Measurements from ENCODE around the gene IL1RAPL1.

DNA sequence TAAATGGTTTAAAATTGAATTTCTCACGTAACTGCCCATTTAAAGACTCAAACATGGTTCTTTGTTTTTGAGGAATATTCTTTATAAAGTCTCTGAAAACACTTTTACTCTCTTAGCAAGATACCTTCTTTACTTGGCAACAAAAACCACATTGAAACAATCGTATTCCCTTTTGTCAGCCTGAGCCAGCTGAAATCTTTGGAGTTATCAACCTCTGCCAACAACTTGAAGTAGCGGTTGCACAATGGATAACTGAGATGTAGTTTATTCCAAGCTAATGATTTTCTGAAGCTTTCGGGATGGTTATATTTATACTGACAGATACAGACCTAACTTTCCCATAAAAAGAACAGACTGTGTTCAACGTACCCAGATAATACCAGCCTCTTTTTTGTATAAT, 561.3 kb downstream of the IL1RAPL1 start:
- TF ChIP-seq, protein P1, sequence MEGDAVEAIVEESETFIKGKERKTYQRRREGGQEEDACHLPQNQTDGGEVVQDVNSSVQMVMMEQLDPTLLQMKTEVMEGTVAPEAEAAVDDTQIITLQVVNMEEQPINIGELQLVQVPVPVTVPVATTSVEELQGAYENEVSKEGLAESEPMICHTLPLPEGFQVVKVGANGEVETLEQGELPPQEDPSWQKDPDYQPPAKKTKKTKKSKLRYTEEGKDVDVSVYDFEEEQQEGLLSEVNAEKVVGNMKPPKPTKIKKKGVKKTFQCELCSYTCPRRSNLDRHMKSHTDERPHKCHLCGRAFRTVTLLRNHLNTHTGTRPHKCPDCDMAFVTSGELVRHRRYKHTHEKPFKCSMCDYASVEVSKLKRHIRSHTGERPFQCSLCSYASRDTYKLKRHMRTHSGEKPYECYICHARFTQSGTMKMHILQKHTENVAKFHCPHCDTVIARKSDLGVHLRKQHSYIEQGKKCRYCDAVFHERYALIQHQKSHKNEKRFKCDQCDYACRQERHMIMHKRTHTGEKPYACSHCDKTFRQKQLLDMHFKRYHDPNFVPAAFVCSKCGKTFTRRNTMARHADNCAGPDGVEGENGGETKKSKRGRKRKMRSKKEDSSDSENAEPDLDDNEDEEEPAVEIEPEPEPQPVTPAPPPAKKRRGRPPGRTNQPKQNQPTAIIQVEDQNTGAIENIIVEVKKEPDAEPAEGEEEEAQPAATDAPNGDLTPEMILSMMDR (conservative IDR thresholded peaks at IDR 0.05; ENCODE audit: low read depth in 2 of 2): no peak
- TF ChIP-seq, protein P2, sequence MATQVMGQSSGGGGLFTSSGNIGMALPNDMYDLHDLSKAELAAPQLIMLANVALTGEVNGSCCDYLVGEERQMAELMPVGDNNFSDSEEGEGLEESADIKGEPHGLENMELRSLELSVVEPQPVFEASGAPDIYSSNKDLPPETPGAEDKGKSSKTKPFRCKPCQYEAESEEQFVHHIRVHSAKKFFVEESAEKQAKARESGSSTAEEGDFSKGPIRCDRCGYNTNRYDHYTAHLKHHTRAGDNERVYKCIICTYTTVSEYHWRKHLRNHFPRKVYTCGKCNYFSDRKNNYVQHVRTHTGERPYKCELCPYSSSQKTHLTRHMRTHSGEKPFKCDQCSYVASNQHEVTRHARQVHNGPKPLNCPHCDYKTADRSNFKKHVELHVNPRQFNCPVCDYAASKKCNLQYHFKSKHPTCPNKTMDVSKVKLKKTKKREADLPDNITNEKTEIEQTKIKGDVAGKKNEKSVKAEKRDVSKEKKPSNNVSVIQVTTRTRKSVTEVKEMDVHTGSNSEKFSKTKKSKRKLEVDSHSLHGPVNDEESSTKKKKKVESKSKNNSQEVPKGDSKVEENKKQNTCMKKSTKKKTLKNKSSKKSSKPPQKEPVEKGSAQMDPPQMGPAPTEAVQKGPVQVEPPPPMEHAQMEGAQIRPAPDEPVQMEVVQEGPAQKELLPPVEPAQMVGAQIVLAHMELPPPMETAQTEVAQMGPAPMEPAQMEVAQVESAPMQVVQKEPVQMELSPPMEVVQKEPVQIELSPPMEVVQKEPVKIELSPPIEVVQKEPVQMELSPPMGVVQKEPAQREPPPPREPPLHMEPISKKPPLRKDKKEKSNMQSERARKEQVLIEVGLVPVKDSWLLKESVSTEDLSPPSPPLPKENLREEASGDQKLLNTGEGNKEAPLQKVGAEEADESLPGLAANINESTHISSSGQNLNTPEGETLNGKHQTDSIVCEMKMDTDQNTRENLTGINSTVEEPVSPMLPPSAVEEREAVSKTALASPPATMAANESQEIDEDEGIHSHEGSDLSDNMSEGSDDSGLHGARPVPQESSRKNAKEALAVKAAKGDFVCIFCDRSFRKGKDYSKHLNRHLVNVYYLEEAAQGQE (IDR thresholded peaks at IDR 0.05; ENCODE audit: unreplicated experiment): no peak

Measured in GM23338 (cell line).